ENCODE results near the gene TIAM1. TPM values are rescaled to one million over a fixed set of nuclear protein-coding genes. Genes with fewer than 3 reads are reported as not detected.

The TIAM1 gene
- total RNA-seq, 1 experiment from 2014 or later: 22.5 TPM

DNA sequence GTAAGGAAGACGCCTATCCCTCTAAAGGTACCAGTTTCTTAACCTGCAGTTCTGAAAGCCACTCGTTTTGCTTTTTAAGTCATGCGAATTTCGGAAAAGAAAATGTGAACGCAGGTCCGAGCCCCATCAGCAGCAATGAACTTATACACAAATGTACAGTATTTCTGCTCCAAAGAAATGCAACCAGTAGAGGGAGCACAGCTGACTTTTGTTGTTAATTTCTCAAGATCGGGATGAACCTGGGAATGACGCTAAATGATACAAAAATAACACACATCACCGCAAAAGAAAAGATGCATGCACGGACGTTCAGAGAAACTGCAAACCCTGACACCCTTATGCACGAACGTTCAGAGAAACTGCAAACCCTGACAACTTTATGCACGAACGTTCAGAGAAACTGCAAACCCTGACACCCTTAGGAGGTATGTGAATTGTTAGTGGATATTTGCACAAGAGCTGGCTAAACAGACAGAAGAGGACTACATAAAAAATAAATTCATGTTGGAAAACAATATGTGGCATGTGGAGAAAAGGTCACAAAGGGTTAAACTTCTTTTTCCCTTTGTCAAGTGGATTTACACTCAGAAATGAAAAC, 3.5 kb upstream of the TIAM1 start:
- no peaks in the 10 kb centered on the region for H3K36me3 ChIP-seq (ENCODE audit: low read depth)
- H3K9me3 ChIP-seq (ENCODE audit: insufficient read depth, low read depth): no peaks in the 10 kb centered on the region
- ChIA-PET POLR2A (ENCODE audit: unreplicated experiment) (interaction anchor here (0.6 kb wide), 2 partner anchors 36 to 135 kb away, joined by 4 to 8 read pairs; no protein-coding TSS in a partner anchor), CTCF (interaction anchor here (0.6 kb wide), 1 partner anchor 233 kb away, joined by 4 read pairs; no protein-coding TSS in a partner anchor)
- peak overlapping the region; percentile 27; the same call in 1 of the 2 replicates for H3K4me3 ChIP-seq
- no peaks in the 10 kb centered on the region for H4K20me1 ChIP-seq (ENCODE audit: insufficient read depth)
- no TSS peak for BruUV-seq (replicated peaks)
- H3K79me2 ChIP-seq (ENCODE audit: low read depth): peaks cover 12% of the 10 kb centered on the region
- no peak overlapping the region for H2AFZ ChIP-seq
- no peaks in the 10 kb centered on the region for H3K27me3 ChIP-seq (ENCODE audit: insufficient read depth, low read depth)
- peaks cover 24% of the 10 kb centered on the region for H3F3A ChIP-seq (ENCODE audit: insufficient read depth, low read depth)
- H3K4me1 ChIP-seq (replicated peaks; ENCODE audit: insufficient read depth): peaks cover 35% of the 10 kb centered on the region
- peak overlapping the region; percentile 61 for H3K4me2 ChIP-seq
- H3K9me2 ChIP-seq (ENCODE audit: insufficient read depth): no peaks in the 10 kb centered on the region
- no peak for DNase-seq
- intact Hi-C loops (cut with micrococcal nuclease; ENCODE audit: unreplicated experiment): loop anchor here (1.0 to 10.0 kb wide), 2 partner anchors 107 to 233 kb away; no protein-coding TSS in a partner anchor
- TF ChIP-seq EZH2 (IDR thresholded peaks at IDR 0.05; ENCODE audit: low read depth): no peak
- TF ChIP-seq CTCF (conservative IDR thresholded peaks at IDR 0.05): peak; percentile 63
- no peak overlapping the region for H3K27ac ChIP-seq

DNA sequence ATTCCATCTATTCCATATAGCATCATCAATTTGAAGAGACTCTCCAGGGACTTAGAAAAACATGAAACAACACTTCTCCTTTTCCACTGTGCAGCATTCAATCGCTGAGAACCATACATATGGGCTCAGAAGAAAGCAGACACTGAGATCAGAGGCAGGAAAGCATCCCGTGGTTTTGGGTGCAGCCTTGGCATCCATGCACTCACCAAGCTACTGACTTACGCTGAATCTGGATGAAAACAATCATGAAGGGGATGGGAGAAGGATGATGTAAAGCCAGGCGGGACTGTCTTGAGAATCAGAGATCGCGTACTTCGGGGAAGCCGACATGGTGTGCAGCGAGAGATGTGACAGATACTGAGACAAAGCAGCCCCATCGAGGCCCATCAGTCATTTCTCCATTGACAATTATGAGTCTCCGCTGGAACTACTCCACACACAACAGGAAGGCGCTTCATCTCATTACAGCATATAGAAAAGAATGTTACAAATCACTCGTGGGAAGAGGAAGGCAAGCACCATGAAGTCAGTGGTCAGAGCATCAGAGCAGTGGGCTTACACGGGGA, 2.3 kb upstream of the TIAM1 start:
- TF ChIP-seq CTCF (conservative IDR thresholded peaks at IDR 0.05) (no peak), EZH2 (IDR thresholded peaks at IDR 0.05; ENCODE audit: low read depth) (no peak)
- H3K9me2 ChIP-seq (ENCODE audit: insufficient read depth): no peaks in the 10 kb centered on the region
- H4K20me1 ChIP-seq (ENCODE audit: insufficient read depth): no peaks in the 10 kb centered on the region
- H3K4me2 ChIP-seq: no peak overlapping the region
- H3F3A ChIP-seq (ENCODE audit: insufficient read depth, low read depth): peaks cover 16% of the 10 kb centered on the region
- DNase-seq: no peak
- no TSS peak for BruUV-seq (replicated peaks)
- H2AFZ ChIP-seq: no peak overlapping the region
- ChIA-PET POLR2A (ENCODE audit: unreplicated experiment) (no interaction called here), CTCF (interaction anchor here (0.6 kb wide), 1 partner anchor 179 kb away, joined by 3 read pairs; no protein-coding TSS in a partner anchor)
- H3K27me3 ChIP-seq (ENCODE audit: insufficient read depth, low read depth): no peaks in the 10 kb centered on the region
- H3K4me3 ChIP-seq: no peak overlapping the region
- H3K36me3 ChIP-seq (ENCODE audit: low read depth): no peaks in the 10 kb centered on the region
- intact Hi-C loops (cut with micrococcal nuclease; ENCODE audit: unreplicated experiment): loop anchor here (10.0 kb wide), 1 partner anchor 108 kb away; no protein-coding TSS in a partner anchor
- H3K79me2 ChIP-seq (ENCODE audit: low read depth): peaks cover 24% of the 10 kb centered on the region
- peaks cover 35% of the 10 kb centered on the region for H3K4me1 ChIP-seq (replicated peaks; ENCODE audit: insufficient read depth)
- no peak overlapping the region for H3K27ac ChIP-seq
- no peaks in the 10 kb centered on the region for H3K9me3 ChIP-seq (ENCODE audit: insufficient read depth, low read depth)

DNA sequence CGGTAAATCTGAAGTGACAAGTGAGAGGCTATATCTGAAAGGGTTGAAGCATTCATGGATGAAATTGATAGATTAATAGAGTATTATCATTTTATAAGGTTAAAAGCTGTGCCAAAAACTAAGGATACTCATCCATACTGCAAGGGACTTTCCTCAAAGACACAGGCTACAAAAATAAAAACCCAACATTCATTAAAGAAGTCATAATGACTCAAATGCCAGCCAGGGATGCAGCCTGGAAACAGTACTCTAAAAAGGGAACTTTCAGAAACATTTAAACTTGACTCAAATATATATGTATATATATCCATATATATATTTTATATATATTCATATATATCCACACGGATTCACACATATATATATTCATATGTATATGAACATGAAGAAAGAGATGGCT, 1.1 kb upstream of the TIAM1 start:
- Histone ChIP-seq H3K79me2 (ENCODE audit: low read depth) (peaks cover 36% of the 10 kb centered on the region), H3F3A (ENCODE audit: insufficient read depth, low read depth) (peaks cover 8% of the 10 kb centered on the region), H3K9me2 (ENCODE audit: insufficient read depth) (no peaks in the 10 kb centered on the region), H4K20me1 (ENCODE audit: insufficient read depth) (no peaks in the 10 kb centered on the region), H3K27ac (no peak overlapping the region), H3K36me3 (ENCODE audit: low read depth) (no peaks in the 10 kb centered on the region), H3K4me2 (no peak overlapping the region), H3K27me3 (ENCODE audit: insufficient read depth, low read depth) (no peaks in the 10 kb centered on the region), H3K4me1 (replicated peaks; ENCODE audit: insufficient read depth) (peaks cover 29% of the 10 kb centered on the region), H2AFZ (no peak overlapping the region), H3K4me3 (no peak overlapping the region), H3K9me3 (ENCODE audit: insufficient read depth, low read depth) (no peaks in the 10 kb centered on the region)
- ChIA-PET CTCF (no interaction called here), POLR2A (ENCODE audit: unreplicated experiment) (no interaction called here)
- intact Hi-C loops (cut with micrococcal nuclease; ENCODE audit: unreplicated experiment): loop anchor here (10.0 kb wide), 1 partner anchor 110 kb away; no protein-coding TSS in a partner anchor
- DNase-seq: no peak
- no TSS peak for BruUV-seq (replicated peaks)
- TF ChIP-seq CTCF (conservative IDR thresholded peaks at IDR 0.05): no peak
- no peak for TF ChIP-seq EZH2 (IDR thresholded peaks at IDR 0.05; ENCODE audit: low read depth)

All from PC-9 (cell line).